H7 (cell line): ENCODE measurements around the gene ERCC6L. TPM values are rescaled to one million over a fixed set of nuclear protein-coding genes. Genes with fewer than 3 reads are reported as not detected.
A peak's percentile ranks its signal among the peaks of the same experiment; 100 is the strongest.

Experiments
- DNase-seq: peaks from one replicate; pipeline ENCODE4 v3.0.0; 2012
- H3K27me3 ChIP-seq: 2 replicates; pipeline ENCODE4 v1.6.0; 2011; ENCODE audit warnings: mild to moderate bottlenecking, low read length; ENCODE audit not compliant: control insufficient read depth, insufficient read depth
- H3K36me3 ChIP-seq: replicated peaks from 2 replicates; pipeline ENCODE4 v1.5.1; 2011; ENCODE audit warnings: low read length; ENCODE audit not compliant: control insufficient read depth, insufficient read depth
- H3K4me3 ChIP-seq: 2 replicates; pipeline ENCODE4 v1.5.1; 2011; ENCODE audit warnings: low read depth, mild to moderate bottlenecking, control low read depth, low read length, moderate library complexity; ENCODE audit not compliant: insufficient read depth
- total RNA-seq: library from RNA; depleted of rRNA; stranded (reverse); fragments of >200 nt; shearing (Covaris generic); gene quantifications from 2 replicates; pipeline ENCODE4 v1.2.3, GENCODE V29; 2014; rRNA removed

The ERCC6L gene
- 9.6 and 15.1 TPM in 2 replicates for total RNA-seq

GRCh38 chrX:72238721-72239475 is at the start of gene ERCC6L:
TSS of gene ERCC6L (minus strand) at chrX:72239027. CDS start at chrX:72238911, 116 bp downstream.
- no peaks in the 10 kb centered on the region for H3K27me3 ChIP-seq
- peak; percentile 94 for DNase-seq
- H3K36me3 ChIP-seq: no peaks in the 10 kb centered on the region; the same call in none of the 2 replicates
- peak within 1 kb of the TSS; percentile 71 for H3K4me3 ChIP-seq

GRCh38 chrX:72282302-72282701 is 43.5 kb upstream of the ERCC6L start:
- no peaks in the 10 kb centered on the region for H3K27me3 ChIP-seq
- no peaks in the 10 kb centered on the region for H3K36me3 ChIP-seq
- H3K4me3 ChIP-seq: no peak overlapping the region
- DNase-seq: no peak

- no peaks in the 10 kb centered on the region; the same call in 1 of the 2 replicates for H3K27me3 ChIP-seq
- H3K4me3 ChIP-seq: no peak overlapping the region
- DNase-seq: no peak
- peaks cover 5% of the 10 kb centered on the region for H3K36me3 ChIP-seq
Measured at GRCh38 chrX:72280321-72280845, 41.6 kb upstream of the ERCC6L start.

GRCh38 chrX:72276478-72276953 is 37.7 kb upstream of the ERCC6L start:
- Histone ChIP-seq H3K27me3 (no peaks in the 10 kb centered on the region; the same call in 1 of the 2 replicates), H3K36me3 (peaks cover 34% of the 10 kb centered on the region), H3K4me3 (peak overlapping the region; percentile 93)
- DNase-seq: no peak

GRCh38 chrX:72274526-72274925 is 35.7 kb upstream of the ERCC6L start:
- no peaks in the 10 kb centered on the region; the same call in 1 of the 2 replicates for H3K27me3 ChIP-seq
- no peak for DNase-seq
- peaks cover 47% of the 10 kb centered on the region for H3K36me3 ChIP-seq
- no peak overlapping the region for H3K4me3 ChIP-seq

GRCh38 chrX:72273718-72274117 is 34.9 kb upstream of the ERCC6L start:
- DNase-seq: no peak
- H3K4me3 ChIP-seq: no peak overlapping the region
- no peaks in the 10 kb centered on the region; the same call in 1 of the 2 replicates for H3K27me3 ChIP-seq
- H3K36me3 ChIP-seq: peaks cover 49% of the 10 kb centered on the region

- DNase-seq: no peak
- no peak overlapping the region for H3K4me3 ChIP-seq
- H3K36me3 ChIP-seq: peaks cover 52% of the 10 kb centered on the region
- no peaks in the 10 kb centered on the region; the same call in 1 of the 2 replicates for H3K27me3 ChIP-seq
Measured at GRCh38 chrX:72272868-72273267, 34.0 kb upstream of the ERCC6L start.

GRCh38 chrX:72271812-72272211 is 33.0 kb upstream of the ERCC6L start:
- Histone ChIP-seq H3K27me3 (no peaks in the 10 kb centered on the region; the same call in 1 of the 2 replicates), H3K36me3 (peaks cover 53% of the 10 kb centered on the region), H3K4me3 (no peak overlapping the region)
- DNase-seq: no peak

- no peak for DNase-seq
- H3K27me3 ChIP-seq: no peaks in the 10 kb centered on the region
- H3K4me3 ChIP-seq: no peak overlapping the region
- peaks cover 53% of the 10 kb centered on the region for H3K36me3 ChIP-seq
Measured at GRCh38 chrX:72271091-72271788, 32.4 kb upstream of the ERCC6L start.

- no peak overlapping the region for H3K4me3 ChIP-seq
- no peaks in the 10 kb centered on the region for H3K27me3 ChIP-seq
- DNase-seq: no peak
- peaks cover 49% of the 10 kb centered on the region for H3K36me3 ChIP-seq
Measured at GRCh38 chrX:72270316-72270866, 31.6 kb upstream of the ERCC6L start.

- peaks cover 45% of the 10 kb centered on the region for H3K36me3 ChIP-seq
- H3K4me3 ChIP-seq: no peak overlapping the region
- DNase-seq: no peak
- no peaks in the 10 kb centered on the region for H3K27me3 ChIP-seq
Measured at GRCh38 chrX:72269671-72270251, 30.9 kb upstream of the ERCC6L start.

GRCh38 chrX:72268597-72269365 is 30.0 kb upstream of the ERCC6L start:
- no peak for DNase-seq
- no peak overlapping the region for H3K4me3 ChIP-seq
- peaks cover 38% of the 10 kb centered on the region for H3K36me3 ChIP-seq
- H3K27me3 ChIP-seq: no peaks in the 10 kb centered on the region

GRCh38 chrX:72265263-72265662 is 26.4 kb upstream of the ERCC6L start:
- no peak overlapping the region for H3K4me3 ChIP-seq
- DNase-seq: no peak
- peaks cover 9% of the 10 kb centered on the region for H3K36me3 ChIP-seq
- no peaks in the 10 kb centered on the region for H3K27me3 ChIP-seq
